Dedifferentiated amniotic fluid mesenchymal stem cell (primary cell): ENCODE data around the gene VMP1.
"Not testable (repeated sequence)": the region's sequence is repeated elsewhere in the genome, so short reads cannot be mapped to it uniquely, and the experiment has no call there.

ENCODE experiments used
- DNase-seq: peaks from one replicate; pipeline ENCODE4 v3.0.0-alpha.2; 2016; ENCODE audit errors: extremely low spot score

The VMP1 gene

GRCh38 chr17:59807892-59808509, 100.5 kb downstream of the VMP1 start:
- no peak for DNase-seq

GRCh38 chr17:59810894-59811153, 103.4 kb downstream of the VMP1 start:
- DNase-seq = no peak

- no peak for DNase-seq
These were observed 103.8 kb downstream of the VMP1 start for GRCh38 chr17:59811209-59811608.

GRCh38 chr17:59812139-59812538, 104.7 kb downstream of the VMP1 start:
- no peak for DNase-seq

GRCh38 chr17:59814276-59814675, 106.8 kb downstream of the VMP1 start:
- DNase-seq = no peak

- no peak for DNase-seq
These were observed 107.2 kb downstream of the VMP1 start for GRCh38 chr17:59814685-59815084.

GRCh38 chr17:59815965-59816364, 108.5 kb downstream of the VMP1 start:
- DNase-seq = no peak

GRCh38 chr17:59825533-59826322, 118.3 kb downstream of the VMP1 start:
- no peak for DNase-seq

GRCh38 chr17:59826706-59827453, 119.4 kb downstream of the VMP1 start:
- DNase-seq = no peak

- no peak for DNase-seq
These were observed 120.4 kb downstream of the VMP1 start for GRCh38 chr17:59827721-59828477.

GRCh38 chr17:59828478-59828760, 121.0 kb downstream of the VMP1 start:
- no peak for DNase-seq

GRCh38 chr17:59828819-59829216, 121.4 kb downstream of the VMP1 start:
- not testable (repeated sequence) for DNase-seq

GRCh38 chr17:59829217-59830006, 122.0 kb downstream of the VMP1 start:
- peak; percentile 76 for DNase-seq

GRCh38 chr17:59830007-59830630, 122.7 kb downstream of the VMP1 start:
- DNase-seq = no peak

- DNase-seq = no peak
These were observed 123.5 kb downstream of the VMP1 start for GRCh38 chr17:59830846-59831486.

GRCh38 chr17:59832883-59833379, 125.5 kb downstream of the VMP1 start:
- no peak for DNase-seq

GRCh38 chr17:59837308-59838051, 130.0 kb downstream of the VMP1 start:
- DNase-seq = peak; percentile 100

GRCh38 chr17:59838052-59838916, 130.8 kb downstream of the VMP1 start:
- no peak for DNase-seq
